GM19025 (cell line): ENCODE data around the gene XPNPEP1.

ENCODE experiments used
- ATAC-seq: cut with Tn5 transposase; IDR thresholded peaks from one replicate; pipeline ENCODE4 v1.9.1; 2021; ENCODE audit warnings: mild to moderate bottlenecking, low read depth, moderate library complexity; ENCODE audit not compliant: unreplicated experiment

Gene XPNPEP1

GRCh38 chr10:109952526-109952925, 29.2 kb upstream of the XPNPEP1 start:
- ATAC-seq = no peak

- no peak for ATAC-seq
Measured at GRCh38 chr10:109947111-109947920, 24.0 kb upstream of the XPNPEP1 start.

- no peak for ATAC-seq
Measured at GRCh38 chr10:109946680-109947079, 23.4 kb upstream of the XPNPEP1 start.

GRCh38 chr10:109945473-109946177, 22.3 kb upstream of the XPNPEP1 start:
- ATAC-seq = no peak

- no peak for ATAC-seq
Measured at GRCh38 chr10:109944613-109945012, 21.3 kb upstream of the XPNPEP1 start.

- ATAC-seq = no peak
Measured at GRCh38 chr10:109941236-109941862, 18.0 kb upstream of the XPNPEP1 start.

- no peak for ATAC-seq
Measured at GRCh38 chr10:109940553-109940952, 17.2 kb upstream of the XPNPEP1 start.

GRCh38 chr10:109940117-109940516, 16.8 kb upstream of the XPNPEP1 start:
- no peak for ATAC-seq

GRCh38 chr10:109939315-109939961, 16.1 kb upstream of the XPNPEP1 start:
- no peak for ATAC-seq

GRCh38 chr10:109937460-109938065, 14.3 kb upstream of the XPNPEP1 start:
- ATAC-seq = no peak

GRCh38 chr10:109934958-109935793, 11.9 kb upstream of the XPNPEP1 start:
- no peak for ATAC-seq

GRCh38 chr10:109933984-109934565, 10.8 kb upstream of the XPNPEP1 start:
- ATAC-seq = no peak

GRCh38 chr10:109932968-109933367, 9.7 kb upstream of the XPNPEP1 start:
- ATAC-seq = no peak

- no peak for ATAC-seq
Measured at GRCh38 chr10:109932391-109932790, 9.1 kb upstream of the XPNPEP1 start.

GRCh38 chr10:109931163-109931562, 7.9 kb upstream of the XPNPEP1 start:
- ATAC-seq = no peak

- no peak for ATAC-seq
Measured at GRCh38 chr10:109929501-109930219, 6.3 kb upstream of the XPNPEP1 start.

GRCh38 chr10:109928475-109928891, 5.2 kb upstream of the XPNPEP1 start:
- no peak for ATAC-seq

- ATAC-seq = no peak
Measured at GRCh38 chr10:109926825-109927224, 3.5 kb upstream of the XPNPEP1 start.
